ENCODE measurements around the gene LRG1. TPM values are rescaled to one million over a fixed set of nuclear protein-coding genes. Genes with fewer than 3 reads are reported as not detected.

The LRG1 gene
- total and polyA plus RNA-seq, 10 of the 15 experiments (the other 5 are each of a cell fraction or from before 2014, with no cell fraction given), result 0.29 to 4.7 (median 0.58) TPM

DNA sequence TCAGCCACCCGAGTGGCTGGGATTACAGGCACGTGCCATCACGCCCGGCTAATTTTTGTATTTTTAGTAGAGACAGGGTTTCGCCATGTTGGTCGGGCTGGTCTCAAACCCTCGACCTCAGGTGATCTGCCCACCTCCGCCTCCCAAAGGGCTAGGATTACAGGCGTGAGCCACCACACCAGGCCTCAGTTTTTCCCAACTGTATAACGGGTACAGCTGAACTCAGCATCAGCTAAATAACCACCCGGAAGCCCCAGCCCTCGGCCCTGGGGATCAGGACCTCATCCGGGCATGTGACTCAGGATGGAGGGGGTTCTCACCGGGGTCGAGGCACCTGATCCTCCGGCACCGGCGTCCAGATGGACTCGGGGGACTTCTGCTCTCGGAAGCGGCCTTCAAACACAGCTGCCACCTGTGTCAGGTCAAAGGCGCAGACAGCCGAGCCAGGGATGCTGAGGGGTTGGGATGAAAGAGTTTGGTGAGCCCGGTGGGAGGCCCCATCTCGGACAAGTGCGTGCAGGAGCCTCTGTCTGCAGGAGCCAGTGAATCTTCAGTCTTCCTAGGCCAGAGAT is 10.7 kb upstream of the LRG1 start:
- no peak overlapping the region for H3K4me3 ChIP-seq
- BruUV-seq (replicated peaks), result no TSS peak
- WGBS (ENCODE audit: insufficient coverage, insufficient replicate concordance, low lambda C conversion rate, missing lambda C conversion rate), result 43% methylated on average over 26 of the region's 26 CpGs
- H3K27me3 ChIP-seq (replicated peaks in 1 of 2; ENCODE audit: control insufficient read depth in 2 of 2, insufficient read depth in 2 of 2, low read length in 1 of 2), result no peaks in the 10 kb centered on the region
- ChIA-PET CTCF (no interaction called here), SMC1A (ENCODE audit: uncharacterized antibody, unreplicated experiment) (no interaction called here), POLR2A (no interaction called here), RAD21 (ENCODE audit: unreplicated experiment) (no interaction called here)
- no peak overlapping the region for H3K9ac ChIP-seq (ENCODE audit: control insufficient read depth, insufficient read depth, low read length)
- H2AFZ ChIP-seq (ENCODE audit: control insufficient read depth, low read depth, low read length), result no peak overlapping the region
- H3K27ac ChIP-seq (ENCODE audit: control insufficient read depth, insufficient read depth), result no peak overlapping the region
- TF ChIP-seq POLR2AphosphoS5 (IDR thresholded peaks at IDR 0.05; ENCODE audit: low read length), result no peak
- no peak for TF ChIP-seq RBBP5 (conservative IDR thresholded peaks at IDR 0.05)
- no peak for TF ChIP-seq FOXM1 (IDR thresholded peaks at IDR 0.05; ENCODE audit: low read depth, low read length)
- TF ChIP-seq, protein P1, sequence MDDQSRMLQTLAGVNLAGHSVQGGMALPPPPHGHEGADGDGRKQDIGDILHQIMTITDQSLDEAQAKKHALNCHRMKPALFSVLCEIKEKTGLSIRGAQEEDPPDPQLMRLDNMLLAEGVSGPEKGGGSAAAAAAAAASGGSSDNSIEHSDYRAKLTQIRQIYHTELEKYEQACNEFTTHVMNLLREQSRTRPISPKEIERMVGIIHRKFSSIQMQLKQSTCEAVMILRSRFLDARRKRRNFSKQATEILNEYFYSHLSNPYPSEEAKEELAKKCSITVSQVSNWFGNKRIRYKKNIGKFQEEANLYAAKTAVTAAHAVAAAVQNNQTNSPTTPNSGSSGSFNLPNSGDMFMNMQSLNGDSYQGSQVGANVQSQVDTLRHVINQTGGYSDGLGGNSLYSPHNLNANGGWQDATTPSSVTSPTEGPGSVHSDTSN (IDR thresholded peaks at IDR 0.05; ENCODE audit: insufficient replicate concordance, low read depth, low read length), result no peak
- TF ChIP-seq, protein P2, sequence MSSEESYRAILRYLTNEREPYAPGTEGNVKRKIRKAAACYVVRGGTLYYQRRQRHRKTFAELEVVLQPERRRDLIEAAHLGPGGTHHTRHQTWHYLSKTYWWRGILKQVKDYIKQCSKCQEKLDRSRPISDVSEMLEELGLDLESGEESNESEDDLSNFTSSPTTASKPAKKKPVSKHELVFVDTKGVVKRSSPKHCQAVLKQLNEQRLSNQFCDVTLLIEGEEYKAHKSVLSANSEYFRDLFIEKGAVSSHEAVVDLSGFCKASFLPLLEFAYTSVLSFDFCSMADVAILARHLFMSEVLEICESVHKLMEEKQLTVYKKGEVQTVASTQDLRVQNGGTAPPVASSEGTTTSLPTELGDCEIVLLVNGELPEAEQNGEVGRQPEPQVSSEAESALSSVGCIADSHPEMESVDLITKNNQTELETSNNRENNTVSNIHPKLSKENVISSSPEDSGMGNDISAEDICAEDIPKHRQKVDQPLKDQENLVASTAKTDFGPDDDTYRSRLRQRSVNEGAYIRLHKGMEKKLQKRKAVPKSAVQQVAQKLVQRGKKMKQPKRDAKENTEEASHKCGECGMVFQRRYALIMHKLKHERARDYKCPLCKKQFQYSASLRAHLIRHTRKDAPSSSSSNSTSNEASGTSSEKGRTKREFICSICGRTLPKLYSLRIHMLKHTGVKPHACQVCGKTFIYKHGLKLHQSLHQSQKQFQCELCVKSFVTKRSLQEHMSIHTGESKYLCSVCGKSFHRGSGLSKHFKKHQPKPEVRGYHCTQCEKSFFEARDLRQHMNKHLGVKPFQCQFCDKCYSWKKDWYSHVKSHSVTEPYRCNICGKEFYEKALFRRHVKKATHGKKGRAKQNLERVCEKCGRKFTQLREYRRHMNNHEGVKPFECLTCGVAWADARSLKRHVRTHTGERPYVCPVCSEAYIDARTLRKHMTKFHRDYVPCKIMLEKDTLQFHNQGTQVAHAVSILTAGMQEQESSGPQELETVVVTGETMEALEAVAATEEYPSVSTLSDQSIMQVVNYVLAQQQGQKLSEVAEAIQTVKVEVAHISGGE (CRISPR knock-in tag; IDR thresholded peaks at IDR 0.05), result no peak
- no peak for TF ChIP-seq IKZF1 (conservative IDR thresholded peaks at IDR 0.05)
- TF ChIP-seq GATAD2B (conservative IDR thresholded peaks at IDR 0.05; ENCODE audit: low read depth), result no peak
- TF ChIP-seq TCF12 (IDR thresholded peaks at IDR 0.05; ENCODE audit: low read depth, low read length), result no peak
- TF ChIP-seq CEBPB (IDR thresholded peaks at IDR 0.05; ENCODE audit: borderline replicate concordance in 1 of 2, low read depth in 2 of 2, low read length in 2 of 2), result no peak
- TF ChIP-seq YY1 (IDR thresholded peaks at IDR 0.05; ENCODE audit: low read depth, low read length), result no peak
- no peak for TF ChIP-seq SRF (IDR thresholded peaks at IDR 0.05; ENCODE audit: low read depth in 2 of 2, low read length in 2 of 2)
- TF ChIP-seq, protein P3, sequence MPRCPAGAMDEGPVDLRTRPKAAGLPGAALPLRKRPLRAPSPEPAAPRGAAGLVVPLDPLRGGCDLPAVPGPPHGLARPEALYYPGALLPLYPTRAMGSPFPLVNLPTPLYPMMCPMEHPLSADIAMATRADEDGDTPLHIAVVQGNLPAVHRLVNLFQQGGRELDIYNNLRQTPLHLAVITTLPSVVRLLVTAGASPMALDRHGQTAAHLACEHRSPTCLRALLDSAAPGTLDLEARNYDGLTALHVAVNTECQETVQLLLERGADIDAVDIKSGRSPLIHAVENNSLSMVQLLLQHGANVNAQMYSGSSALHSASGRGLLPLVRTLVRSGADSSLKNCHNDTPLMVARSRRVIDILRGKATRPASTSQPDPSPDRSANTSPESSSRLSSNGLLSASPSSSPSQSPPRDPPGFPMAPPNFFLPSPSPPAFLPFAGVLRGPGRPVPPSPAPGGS (IDR thresholded peaks at IDR 0.05; ENCODE audit: borderline replicate concordance, insufficient read depth, low read depth, low read length, poor library complexity, severe bottlenecking), result no peak
- no peak for TF ChIP-seq CREB1 (IDR thresholded peaks at IDR 0.05; ENCODE audit: low read depth)
- no peak for TF ChIP-seq ZNF24 (IDR thresholded peaks at IDR 0.05)
- TF ChIP-seq, protein P4, sequence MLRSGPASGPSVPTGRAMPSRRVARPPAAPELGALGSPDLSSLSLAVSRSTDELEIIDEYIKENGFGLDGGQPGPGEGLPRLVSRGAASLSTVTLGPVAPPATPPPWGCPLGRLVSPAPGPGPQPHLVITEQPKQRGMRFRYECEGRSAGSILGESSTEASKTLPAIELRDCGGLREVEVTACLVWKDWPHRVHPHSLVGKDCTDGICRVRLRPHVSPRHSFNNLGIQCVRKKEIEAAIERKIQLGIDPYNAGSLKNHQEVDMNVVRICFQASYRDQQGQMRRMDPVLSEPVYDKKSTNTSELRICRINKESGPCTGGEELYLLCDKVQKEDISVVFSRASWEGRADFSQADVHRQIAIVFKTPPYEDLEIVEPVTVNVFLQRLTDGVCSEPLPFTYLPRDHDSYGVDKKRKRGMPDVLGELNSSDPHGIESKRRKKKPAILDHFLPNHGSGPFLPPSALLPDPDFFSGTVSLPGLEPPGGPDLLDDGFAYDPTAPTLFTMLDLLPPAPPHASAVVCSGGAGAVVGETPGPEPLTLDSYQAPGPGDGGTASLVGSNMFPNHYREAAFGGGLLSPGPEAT (IDR thresholded peaks at IDR 0.05; ENCODE audit: low read depth), result no peak
- TF ChIP-seq, protein P5, sequence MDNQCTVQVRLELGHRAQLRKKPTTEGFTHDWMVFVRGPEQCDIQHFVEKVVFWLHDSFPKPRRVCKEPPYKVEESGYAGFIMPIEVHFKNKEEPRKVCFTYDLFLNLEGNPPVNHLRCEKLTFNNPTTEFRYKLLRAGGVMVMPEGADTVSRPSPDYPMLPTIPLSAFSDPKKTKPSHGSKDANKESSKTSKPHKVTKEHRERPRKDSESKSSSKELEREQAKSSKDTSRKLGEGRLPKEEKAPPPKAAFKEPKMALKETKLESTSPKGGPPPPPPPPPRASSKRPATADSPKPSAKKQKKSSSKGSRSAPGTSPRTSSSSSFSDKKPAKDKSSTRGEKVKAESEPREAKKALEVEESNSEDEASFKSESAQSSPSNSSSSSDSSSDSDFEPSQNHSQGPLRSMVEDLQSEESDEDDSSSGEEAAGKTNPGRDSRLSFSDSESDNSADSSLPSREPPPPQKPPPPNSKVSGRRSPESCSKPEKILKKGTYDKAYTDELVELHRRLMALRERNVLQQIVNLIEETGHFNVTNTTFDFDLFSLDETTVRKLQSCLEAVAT (IDR thresholded peaks at IDR 0.05), result no peak
- no peaks in the 10 kb centered on the region for H3K79me2 ChIP-seq (ENCODE audit: control insufficient read depth, insufficient read depth, low read length)
- ATAC-seq, result no peak
- no peak for DNase-seq (ENCODE audit: low read depth, low spot score)
- intact Hi-C loops (cut with micrococcal nuclease; ENCODE audit: unreplicated experiment), result no loop called here
- no peak for FAIRE-seq
- H3K4me2 ChIP-seq (ENCODE audit: control insufficient read depth, insufficient read depth), result no peak overlapping the region
- H3K4me1 ChIP-seq (ENCODE audit: control insufficient read depth, insufficient read depth, low read length), result no peaks in the 10 kb centered on the region
- no peaks in the 10 kb centered on the region for H4K20me1 ChIP-seq (ENCODE audit: control insufficient read depth, insufficient read depth)
- H3K36me3 ChIP-seq (ENCODE audit: control insufficient read depth in 2 of 2, insufficient read depth in 2 of 2, low read length in 1 of 2), result no peaks in the 10 kb centered on the region
- H3K9me3 ChIP-seq (replicated peaks; ENCODE audit: control insufficient read depth, insufficient read depth, low read length), result no peaks in the 10 kb centered on the region
- in situ Hi-C loops (cut with MboI), result no loop called here
